GM19035 (cell line): ENCODE results near the gene RHEB.
A peak's percentile ranks its signal among the peaks of the same experiment; 100 is the strongest.

ENCODE experiments used
- ATAC-seq: cut with Tn5 transposase; IDR thresholded peaks from one replicate; pipeline ENCODE4 v1.9.1; 2021; ENCODE audit not compliant: unreplicated experiment

RHEB gene

DNA sequence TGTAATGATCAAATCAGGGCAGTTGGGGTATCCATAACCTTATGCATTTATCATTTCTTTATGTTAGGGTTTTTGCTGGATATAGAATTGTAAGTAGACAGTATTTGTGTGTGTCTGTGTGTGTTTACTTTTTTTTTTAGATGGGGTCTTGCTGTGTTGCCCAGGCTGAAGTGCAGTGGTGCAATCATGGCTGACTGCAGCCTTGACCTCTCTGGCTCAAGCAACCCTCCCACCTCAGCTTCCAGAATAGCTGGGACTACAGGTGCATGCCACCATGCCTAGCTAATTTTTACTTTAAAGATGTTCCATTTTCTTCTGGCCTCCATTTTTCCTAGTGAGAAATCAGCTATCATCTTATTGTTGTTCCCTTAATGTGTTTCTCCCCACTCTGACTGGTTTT lies 10.1 kb upstream of the RHEB start:
- no peak for ATAC-seq

DNA sequence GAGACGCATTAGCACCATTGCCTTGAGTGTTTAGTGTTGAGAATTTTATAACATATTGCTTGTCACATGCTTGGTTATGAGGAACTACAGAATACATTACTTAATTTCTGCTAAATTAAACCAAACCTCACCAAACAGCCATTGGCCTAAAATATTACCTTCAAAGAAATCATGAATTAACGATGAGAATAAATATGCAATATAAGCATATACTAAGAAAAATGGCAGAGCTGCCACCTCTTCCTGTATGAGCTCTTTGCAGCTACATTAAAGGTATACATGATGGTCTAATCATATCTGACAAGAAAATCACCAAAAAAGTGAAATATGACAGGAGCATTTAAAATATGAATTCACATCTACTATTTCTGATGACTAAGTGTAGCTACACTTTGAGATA lies 5.2 kb upstream of the RHEB start:
- ATAC-seq = no peak

DNA sequence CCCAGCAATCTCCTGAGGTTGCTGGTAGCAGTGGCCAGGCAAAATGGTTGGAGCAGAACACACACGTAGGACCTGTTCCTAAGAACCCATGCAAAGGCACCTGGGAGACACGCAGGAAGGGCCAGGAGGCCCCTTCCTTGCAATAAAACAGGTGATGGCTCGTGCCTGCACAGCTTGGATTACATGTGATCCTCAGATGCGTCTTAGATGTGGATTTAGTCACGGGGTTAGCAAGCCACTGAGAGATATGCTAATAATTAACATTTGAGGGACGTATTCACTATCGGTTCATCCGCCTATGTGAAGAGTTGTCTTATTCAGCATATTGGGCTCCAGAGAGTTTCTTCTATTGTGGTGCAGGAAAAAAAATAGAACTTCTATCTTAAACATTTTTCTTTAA lies 4.6 kb upstream of the RHEB start:
- ATAC-seq = no peak

DNA sequence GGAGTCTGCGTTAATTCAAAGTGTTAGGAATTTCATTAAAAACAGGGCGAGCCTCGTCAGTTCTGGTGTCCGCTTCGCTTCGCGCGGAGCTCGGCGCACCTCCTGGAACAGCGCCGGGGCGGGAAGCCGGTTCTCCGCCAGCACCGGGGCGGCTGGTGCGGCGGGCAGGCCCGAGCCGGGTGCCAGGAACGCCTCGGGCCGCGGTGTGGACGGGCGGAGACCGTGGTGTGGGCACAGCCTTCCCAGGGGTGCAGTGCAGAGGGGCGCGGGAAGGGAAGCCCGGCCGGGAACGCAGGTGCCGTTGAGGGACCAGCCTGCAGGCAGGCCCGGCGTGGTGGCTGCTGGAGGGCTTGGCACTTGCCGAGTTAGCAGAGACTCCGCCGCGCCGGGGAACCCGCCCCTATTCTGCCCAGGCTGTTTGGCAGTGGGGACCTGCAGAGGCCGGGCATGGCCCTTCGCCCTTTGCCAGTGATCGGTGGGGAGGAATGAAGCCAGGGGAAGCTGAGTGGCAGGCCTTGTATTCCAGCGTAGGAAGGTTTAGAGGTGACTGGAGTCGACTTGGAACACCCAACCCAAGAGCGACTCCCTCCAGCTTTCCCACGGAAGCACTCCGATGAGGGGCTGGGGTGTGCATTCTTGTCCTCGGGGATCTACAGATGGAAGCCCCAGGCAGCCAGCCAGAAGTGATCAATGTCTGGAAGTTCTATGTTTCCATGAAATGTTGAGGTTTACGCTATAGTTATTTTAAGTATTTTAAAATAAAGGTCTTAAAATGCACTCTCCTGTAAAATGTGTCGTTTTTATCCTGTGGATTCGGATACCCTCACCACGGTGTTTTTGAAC lies 945 bp upstream of the RHEB start:
- ATAC-seq = peak; percentile 1

DNA sequence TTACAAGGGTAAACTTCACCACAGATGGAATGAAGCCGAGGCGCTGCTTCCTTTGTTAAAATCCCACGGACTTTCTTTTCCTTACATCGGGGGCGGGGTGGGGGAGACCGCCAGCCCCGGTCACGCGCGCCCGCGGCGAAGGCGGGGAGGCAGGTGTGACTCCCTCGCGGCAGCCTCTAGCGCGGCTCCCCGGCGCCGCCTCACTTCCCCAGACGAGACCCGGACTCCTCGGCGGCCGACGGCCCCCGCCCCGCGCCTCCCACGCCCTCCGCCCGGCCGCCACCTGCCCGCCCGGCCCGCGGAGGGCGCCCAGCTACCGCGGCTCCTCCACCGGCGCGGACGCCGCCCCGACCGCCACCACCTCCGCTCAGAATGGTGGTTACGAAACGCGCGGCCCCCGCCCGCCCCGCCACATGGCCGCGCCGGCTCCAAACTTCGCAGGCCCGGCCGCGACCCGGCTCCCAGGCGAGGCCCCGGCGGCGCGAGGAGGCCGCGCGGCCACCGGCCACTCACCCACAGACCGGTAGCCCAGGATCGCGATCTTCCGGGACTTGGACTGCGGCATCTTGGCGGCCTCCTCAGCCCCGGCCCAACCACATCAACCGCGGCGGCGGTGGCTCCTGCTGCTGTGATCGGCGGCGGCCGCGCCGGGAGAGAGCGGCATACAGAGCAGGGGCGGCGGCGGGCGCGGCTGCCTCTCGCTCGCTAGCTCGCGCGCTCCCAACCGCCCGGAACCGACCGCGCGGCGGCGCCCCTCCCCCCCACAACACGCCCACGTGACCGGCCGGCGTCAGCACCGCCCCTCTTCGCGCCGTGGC lies 539 bp downstream of the RHEB start:
- peak; percentile 56 for ATAC-seq

DNA sequence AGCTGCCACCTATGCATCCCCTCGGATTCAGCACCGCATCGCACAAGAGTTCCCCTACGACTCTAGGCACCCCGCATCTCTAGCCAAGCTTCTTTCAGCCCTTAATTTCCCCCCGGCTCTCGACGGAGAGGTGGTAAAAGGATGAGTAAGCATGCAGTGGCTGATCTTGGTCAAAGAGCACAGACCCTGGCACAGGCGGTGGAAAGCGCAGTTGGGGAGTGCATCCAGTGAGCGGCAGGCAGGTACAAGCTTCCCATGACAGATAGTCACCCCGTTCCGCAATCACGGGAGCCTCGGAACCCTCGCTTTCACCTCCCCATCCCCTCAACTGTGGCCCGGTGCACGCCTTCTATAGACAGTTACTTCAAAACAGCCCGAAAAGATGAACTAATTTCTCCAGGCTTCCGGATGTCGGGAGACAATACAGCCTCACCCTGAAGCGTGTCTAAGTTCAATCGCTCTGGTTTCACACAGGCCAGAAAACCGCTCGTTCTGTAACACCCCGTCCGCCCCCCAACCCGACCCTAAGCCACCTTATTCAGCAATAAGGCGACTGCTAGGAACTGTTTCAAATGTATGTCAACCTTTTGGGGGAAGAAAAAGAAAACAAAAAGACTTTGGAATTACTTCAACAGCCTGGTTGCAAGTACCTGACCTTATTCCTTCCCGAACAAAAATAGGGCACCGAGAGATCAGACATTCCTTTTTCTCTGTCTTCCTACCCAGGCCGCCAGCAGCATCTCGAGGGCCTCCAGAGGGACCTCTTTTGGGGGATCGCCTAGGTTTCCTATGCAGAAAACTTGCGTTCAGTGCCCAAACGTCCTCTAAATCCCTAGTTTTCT lies 1.4 kb downstream of the RHEB start:
- no peak for ATAC-seq

DNA sequence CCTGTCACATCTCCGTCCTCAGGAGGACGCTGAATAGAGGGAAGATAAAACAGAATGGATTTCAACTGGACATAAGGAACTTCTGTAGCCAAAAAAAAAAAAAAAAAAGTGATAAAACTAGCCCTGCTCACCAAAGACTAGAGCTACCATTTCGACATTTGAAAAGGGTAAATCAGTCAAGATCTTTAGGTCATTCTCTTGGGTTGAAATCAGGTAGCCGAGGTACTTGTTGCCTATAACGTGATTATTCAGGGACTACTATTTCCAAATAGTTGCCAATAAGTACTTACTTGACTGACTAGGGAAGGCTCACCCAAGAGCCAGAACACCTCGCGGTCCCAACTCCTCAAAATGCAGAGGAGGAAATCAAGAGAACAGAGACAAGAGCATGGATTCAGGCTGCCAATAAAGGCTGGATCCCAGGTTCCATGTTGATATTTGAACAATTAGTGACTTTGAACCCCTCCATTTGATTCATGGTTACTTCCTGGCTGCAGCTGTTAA lies 2.0 kb downstream of the RHEB start:
- no peak for ATAC-seq

DNA sequence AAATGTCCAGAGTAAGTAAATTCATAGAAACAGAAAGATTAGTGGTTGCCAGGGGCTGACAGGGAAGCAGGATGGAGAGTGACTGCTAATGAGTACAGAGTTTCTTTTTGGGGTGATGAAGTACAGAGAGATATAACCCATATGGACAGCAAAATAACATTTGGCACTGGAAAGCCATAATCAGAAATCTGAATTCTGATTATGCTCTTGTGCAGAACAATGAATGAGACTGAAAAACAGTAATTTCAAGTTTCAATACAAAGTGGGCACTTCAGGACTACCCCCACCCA lies 4.5 kb downstream of the RHEB start:
- ATAC-seq = no peak

DNA sequence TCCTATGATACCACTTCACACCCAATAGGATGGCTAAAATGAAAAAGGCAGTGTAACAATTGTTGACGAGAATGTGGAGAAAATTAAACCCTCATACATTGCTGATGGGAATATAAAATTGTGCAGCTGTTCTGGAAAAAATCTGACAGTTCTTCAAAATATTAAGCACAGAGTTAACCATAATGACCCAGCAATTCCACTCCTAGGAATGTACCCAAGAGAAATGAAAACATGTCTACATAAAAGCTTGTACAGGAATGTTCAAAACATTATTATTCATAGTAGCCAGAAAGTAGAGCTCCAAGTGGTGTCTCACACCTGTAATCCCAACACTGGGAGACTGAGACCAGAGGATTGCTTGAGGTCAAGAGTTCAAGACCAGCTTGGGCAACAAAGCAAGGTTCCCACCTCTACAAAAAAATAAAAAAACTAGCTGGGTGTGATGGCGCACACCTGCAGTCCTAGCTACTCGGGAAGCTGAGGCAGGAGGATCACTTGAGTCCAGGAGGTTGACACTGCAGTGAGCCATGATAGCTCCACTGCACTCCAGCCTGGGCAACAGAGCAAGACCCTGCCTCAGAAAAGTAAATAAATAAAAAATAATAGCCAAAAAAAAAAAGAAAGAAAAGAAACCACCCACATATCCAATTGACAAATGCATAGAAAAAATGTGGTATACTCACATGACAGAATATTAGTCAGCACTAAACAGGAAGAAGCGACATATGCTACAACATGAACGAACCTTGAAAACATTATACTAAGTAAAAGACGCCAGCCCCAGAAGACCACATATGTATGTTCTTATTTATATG lies 5.0 kb downstream of the RHEB start:
- no peak for ATAC-seq

DNA sequence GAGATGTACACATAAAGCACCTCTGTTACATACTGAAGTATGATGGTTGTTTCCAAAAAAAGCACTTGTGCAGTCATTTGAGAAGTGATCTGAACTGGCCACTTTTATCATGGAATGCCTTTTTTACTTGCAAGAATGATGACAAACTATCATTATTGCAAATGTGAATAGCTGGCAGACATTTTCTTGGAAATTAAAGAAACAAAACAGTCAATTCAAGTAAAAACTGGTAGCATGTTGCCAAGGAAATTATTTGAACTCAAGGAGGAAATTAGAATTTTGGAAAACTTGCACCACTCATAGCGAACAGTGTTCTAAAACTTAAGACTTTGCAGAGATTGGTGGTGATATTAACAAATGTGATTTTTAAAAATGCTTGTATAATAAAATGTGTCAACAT lies 6.6 kb downstream of the RHEB start:
- ATAC-seq = no peak

DNA sequence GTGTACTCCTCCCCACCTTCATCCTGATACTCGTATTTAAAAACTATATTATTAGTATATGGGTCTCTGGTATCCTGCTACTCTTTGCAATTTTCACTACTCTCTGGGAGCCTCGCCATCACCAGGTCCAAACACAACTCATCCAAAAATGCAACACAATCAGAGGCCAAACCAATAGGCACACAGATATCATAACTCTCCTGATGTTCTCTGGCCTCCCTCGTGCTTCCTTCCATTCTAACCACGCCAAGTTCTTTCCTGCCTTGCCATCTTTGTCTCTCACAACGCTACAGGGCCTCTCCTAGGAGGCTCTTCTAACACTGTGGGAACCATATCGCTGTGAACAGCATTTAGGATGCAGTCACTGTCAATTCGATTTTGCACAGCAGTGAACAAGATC lies 7.3 kb downstream of the RHEB start:
- ATAC-seq = no peak

DNA sequence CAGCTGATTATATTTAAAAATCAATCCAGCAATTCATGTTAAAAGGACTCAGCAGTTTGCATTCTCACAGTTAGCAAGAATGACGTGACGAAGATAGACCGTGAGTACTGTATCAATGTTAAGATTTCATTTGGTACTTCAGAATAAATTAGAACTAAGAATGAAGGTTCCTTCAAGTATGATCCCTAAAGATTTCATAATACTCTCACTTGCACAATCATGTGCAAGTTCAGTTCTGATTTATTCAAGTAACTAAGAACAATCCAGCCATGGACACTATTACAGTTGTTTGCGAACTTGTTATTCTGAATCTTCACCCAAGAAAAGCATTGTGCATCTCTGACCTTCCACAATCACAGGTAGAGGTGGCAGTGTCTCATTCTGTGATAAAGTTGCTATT lies 7.7 kb downstream of the RHEB start:
- no peak for ATAC-seq

DNA sequence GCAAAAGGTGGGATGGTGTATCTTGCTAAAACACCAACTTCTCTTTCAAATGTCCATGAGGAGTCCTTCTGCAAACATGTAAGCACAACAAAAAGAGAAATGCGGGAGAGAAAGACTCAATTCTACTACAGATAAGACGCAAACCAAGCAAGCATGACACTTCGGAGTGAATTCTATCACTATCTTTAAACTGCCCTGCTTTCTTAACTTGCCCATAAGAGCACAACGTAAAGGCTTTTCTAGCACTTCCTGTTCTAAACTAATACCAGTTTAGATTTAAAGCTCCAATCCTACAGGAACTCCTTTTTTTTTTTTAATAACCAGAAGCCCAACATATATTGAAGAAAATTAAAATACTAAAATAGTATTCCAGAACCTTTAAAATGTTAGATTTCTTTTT lies 8.4 kb downstream of the RHEB start:
- ATAC-seq = no peak

DNA sequence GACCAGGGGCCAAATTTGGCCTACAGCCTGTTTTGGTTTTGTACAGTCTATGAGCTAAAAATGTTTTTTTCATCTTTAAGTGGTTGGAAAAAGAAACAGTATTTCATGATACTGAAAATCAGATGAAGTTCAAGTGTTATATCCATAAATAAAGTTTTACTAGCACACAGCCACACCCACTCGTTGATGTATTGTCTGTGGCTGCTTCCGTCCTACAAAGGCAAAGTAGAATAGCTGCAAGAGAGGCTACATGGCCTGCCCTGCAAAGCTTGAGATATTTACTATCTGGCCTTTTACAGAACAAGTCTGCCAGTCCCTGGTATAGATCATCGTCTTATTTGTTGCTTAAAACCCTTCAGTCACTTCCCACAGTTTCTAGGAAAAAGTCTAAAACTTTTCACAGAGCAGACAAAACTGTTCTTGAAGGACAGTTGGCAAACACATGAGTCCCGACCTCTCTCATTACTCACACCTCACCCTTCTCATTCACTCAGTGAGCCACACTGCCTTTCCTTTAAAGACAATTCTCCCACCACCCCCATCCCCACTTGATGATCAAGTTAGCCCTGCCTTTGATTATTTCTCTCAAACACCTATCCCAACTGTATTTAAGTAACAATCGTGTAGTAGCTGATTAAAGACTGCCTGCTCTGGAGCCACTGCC lies 9.9 kb downstream of the RHEB start:
- ATAC-seq = no peak

DNA sequence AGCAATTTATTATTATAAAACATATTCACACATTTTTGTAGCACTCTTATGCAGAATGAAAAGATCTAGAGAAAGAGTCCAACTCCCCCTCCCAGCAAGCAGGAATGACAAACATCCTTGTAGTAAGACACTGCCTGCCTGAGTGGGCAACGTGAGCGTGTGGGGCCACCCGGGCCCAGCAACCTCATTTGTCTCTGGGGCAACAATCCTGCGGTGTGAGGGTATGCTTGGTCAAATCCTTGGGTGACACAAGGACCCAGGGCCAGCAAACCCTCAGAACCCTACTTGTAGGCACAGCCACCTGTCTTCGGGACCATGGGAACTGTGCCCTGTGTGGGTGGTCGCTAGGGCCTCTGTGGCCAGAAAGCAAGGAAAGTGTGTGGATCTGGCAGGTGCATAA lies 10.7 kb downstream of the RHEB start:
- no peak for ATAC-seq

DNA sequence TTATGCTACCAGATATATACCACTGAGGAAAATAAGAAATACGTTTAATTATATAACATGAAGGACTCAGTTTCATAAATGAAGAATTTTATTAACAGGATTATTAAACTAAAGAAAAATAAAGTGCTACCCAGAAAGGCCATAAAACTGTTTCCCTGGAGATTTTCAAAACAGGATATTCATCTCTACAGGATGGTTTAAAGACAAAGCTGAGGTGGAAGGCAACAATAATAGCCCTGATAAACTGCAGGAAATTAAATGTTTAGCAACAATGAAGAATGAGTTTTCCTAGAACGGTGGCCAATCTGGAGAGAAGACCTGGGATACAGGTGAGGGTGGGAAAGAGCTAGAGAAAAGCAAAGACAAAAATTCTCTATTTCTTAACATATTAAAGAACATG lies 11.9 kb downstream of the RHEB start:
- ATAC-seq = no peak

DNA sequence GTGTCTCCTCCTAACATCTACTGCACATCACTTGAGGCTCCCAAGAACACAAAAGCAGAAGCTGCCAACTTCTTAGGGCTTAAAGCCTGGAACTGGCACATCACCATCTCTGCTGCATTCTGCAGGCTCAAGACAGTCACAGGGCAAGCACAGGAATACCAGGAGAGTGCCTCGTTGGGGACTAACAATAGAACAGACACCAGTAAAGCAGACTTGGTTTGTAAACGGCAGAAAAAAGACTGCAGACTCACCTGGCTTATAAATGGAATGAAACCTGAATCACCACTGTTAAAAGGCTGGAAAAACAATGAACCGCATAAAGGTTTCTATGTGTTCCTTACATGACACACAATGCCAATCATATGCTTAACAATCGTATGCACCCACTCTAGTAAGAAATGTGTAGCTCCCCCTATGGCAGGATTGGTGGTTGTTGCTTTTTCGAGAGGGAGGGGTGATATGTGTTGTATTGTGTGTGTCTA lies 12.8 kb downstream of the RHEB start:
- ATAC-seq = no peak

DNA sequence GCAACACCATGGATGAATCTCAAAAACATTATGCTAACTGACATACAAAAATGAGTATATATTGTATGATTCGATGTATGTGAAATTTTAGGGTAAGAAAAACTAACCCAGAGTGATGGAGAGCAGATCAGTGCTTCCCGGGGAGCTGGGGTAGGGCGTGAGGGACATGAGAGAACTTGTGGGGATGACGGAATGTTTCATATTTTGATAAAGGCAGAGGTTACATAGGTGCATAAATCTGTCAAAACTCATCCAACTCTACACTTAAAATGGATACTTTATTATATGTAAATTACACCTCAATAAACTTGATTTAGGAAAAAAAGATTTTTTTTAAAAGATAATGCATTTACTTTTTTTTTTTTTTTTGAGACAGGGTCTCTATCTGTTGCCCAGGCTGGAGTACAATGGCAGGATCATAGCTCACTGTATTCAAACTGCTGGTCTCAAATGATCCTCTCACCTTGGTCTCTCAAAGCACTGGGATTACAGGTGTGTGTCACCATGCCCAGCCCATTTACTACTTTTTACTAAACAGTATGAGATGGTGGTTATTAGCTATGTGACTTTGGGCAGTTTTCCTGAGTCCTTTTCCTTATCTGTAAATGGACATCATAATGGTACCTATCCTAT lies 13.7 kb downstream of the RHEB start:
- no peak for ATAC-seq

DNA sequence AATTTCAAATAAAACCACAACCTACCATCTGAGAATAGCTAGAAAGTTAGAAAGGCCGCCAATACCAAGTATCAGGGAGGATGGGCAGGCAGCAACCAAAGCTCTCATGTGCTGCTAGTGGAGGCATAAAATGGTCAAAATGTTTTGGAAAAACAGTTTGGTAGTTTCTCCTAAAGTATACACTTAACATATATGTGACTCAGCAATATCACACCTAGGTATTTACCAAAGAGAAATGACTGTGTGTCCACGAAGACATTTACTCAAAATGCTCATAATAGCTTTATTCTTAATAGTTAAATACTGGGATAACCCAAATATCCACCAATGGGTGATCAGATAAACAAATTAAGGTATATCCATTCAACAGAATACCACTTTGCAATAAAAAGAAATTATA lies 14.3 kb downstream of the RHEB start:
- ATAC-seq = no peak
